IMR-90 (cell line): ENCODE results near the gene SKAP1. TPM values are rescaled to one million over a fixed set of nuclear protein-coding genes. Genes with fewer than 3 reads are reported as not detected.

ENCODE experiments used
- ATAC-seq: fragments of 200-7000 bp; cut with Tn5 transposase; 2 replicates; pipeline ENCODE4 v1.9.1; 2020; ENCODE audit warnings: low read depth, mild to moderate bottlenecking, moderate library complexity
- BruUV-seq: library from RNA; stranded (reverse); fragments of 400-500 nt; replicated peaks from 2 replicates; lab custom pipeline; 2021; lab: Mats Ljungman, UMichigan
- CTCF ChIA-PET: fragments of 300-600 bp; formaldehyde crosslinking; extraction: SDS; loops from one replicate; lab custom pipeline; 2021; ENCODE audit warnings: antibody characterized with exemption; lab: Yijun Ruan, JAX
- POLR2A ChIA-PET: fragments of 300-600 bp; sonication (Branson Sonifier 250); formaldehyde crosslinking; loops from one replicate; lab custom pipeline; 2022; ENCODE audit warnings: antibody characterized with exemption; ENCODE audit not compliant: unreplicated experiment; lab: Charles Lee
- DNase-seq: peaks from one replicate; pipeline ENCODE4 v3.0.0; 2013
- H2AFZ ChIP-seq: replicated peaks from 2 replicates; pipeline ENCODE3; 2013; ENCODE audit warnings: low read length, mild to moderate bottlenecking; ENCODE audit not compliant: poor library complexity
- H2AK5ac ChIP-seq: 2 replicates; pipeline ENCODE4 v1.6.1; 2013; ENCODE audit warnings: low read depth, low read length, inconsistent platforms
- H2AK9ac ChIP-seq: replicated peaks from 2 replicates; pipeline ENCODE3; 2013; ENCODE audit warnings: mild to moderate bottlenecking, low read depth, low read length, moderate library complexity; ENCODE audit not compliant: poor library complexity
- H2BK120ac ChIP-seq: 2 replicates; pipeline ENCODE4 v1.6.1; 2013; ENCODE audit warnings: low read depth, low read length, inconsistent platforms
- H2BK15ac ChIP-seq: 3 replicates; pipeline ENCODE4 v1.6.1; 2013; ENCODE audit warnings: low read depth, low read length, inconsistent platforms
- H2BK20ac ChIP-seq: 2 replicates; pipeline ENCODE4 v1.6.1; 2013; ENCODE audit warnings: low read depth, mild to moderate bottlenecking, inconsistent platforms, low read length, moderate library complexity
- H2BK5ac ChIP-seq: 2 replicates; pipeline ENCODE4 v1.6.1; 2013; ENCODE audit warnings: mild to moderate bottlenecking, low read depth, low read length, inconsistent platforms; ENCODE audit not compliant: poor library complexity, severe bottlenecking
- H3K14ac ChIP-seq: replicated peaks from 2 replicates; pipeline ENCODE4 v1.6.1; 2013; ENCODE audit warnings: low read depth, low read length, inconsistent platforms
- H3K18ac ChIP-seq: 2 replicates; pipeline ENCODE4 v1.6.1; 2013; ENCODE audit warnings: low read depth, low read length, control low read depth
- H3K23ac ChIP-seq: 2 replicates; pipeline ENCODE4 v1.6.1; 2013; ENCODE audit warnings: low read depth, low read length, inconsistent platforms
- H3K27ac ChIP-seq: 2 replicates; pipeline ENCODE4 v1.5.1; 2013; ENCODE audit warnings: mild to moderate bottlenecking, control low read depth, low read length; ENCODE audit not compliant: insufficient read depth
- H3K27me3 ChIP-seq: 2 replicates; pipeline ENCODE4 v1.6.1; 2013; ENCODE audit warnings: low read length; ENCODE audit not compliant: control insufficient read depth, insufficient read depth
- H3K36me3 ChIP-seq: 2 replicates; pipeline ENCODE4 v1.6.1; 2013; ENCODE audit warnings: low read length, mixed read lengths; ENCODE audit not compliant: control insufficient read depth, insufficient read depth
- H3K4ac ChIP-seq: 2 replicates; pipeline ENCODE4 v1.6.1; 2013; ENCODE audit warnings: low read depth, low read length, inconsistent platforms
- H3K4me1 ChIP-seq: 2 replicates; pipeline ENCODE4 v1.6.1; 2013; ENCODE audit warnings: low read length, mixed read lengths; ENCODE audit not compliant: control insufficient read depth, insufficient read depth
- H3K4me2 ChIP-seq: 2 replicates; pipeline ENCODE4 v1.6.1; 2013; ENCODE audit warnings: low read depth, mild to moderate bottlenecking, control low read depth, low read length, moderate library complexity
- H3K4me3 ChIP-seq: 2 replicates; pipeline ENCODE4 v1.5.1; 2013; ENCODE audit warnings: low read depth, mild to moderate bottlenecking, control low read depth, low read length, moderate library complexity; ENCODE audit not compliant: insufficient read depth
- H3K56ac ChIP-seq: 2 replicates; pipeline ENCODE4 v1.6.1; 2013; ENCODE audit warnings: low read length, inconsistent platforms; ENCODE audit not compliant: insufficient read depth; ENCODE audit errors: extremely low read depth
- H3K79me1 ChIP-seq, 2 experiments: 2 replicates each; pipeline ENCODE4 v1.6.1; 2013; ENCODE audit warnings: low read length in 2 of 2, inconsistent platforms in 1 of 2, low read depth in 1 of 2
- H3K9ac ChIP-seq: 2 replicates; pipeline ENCODE4 v1.6.1; 2013; ENCODE audit warnings: low read depth, low read length, control low read depth
- H3K9me1 ChIP-seq: 2 replicates; pipeline ENCODE4 v1.6.1; 2013; ENCODE audit warnings: low read length, inconsistent platforms; ENCODE audit not compliant: insufficient read depth
- H3K9me3 ChIP-seq: 2 replicates; pipeline ENCODE4 v1.6.1; 2013; ENCODE audit warnings: low read length; ENCODE audit not compliant: control insufficient read depth, insufficient read depth
- H4K20me1 ChIP-seq: 2 replicates; pipeline ENCODE4 v1.6.1; 2013; ENCODE audit warnings: low read length, inconsistent platforms; ENCODE audit not compliant: insufficient read depth
- H4K5ac ChIP-seq: 2 replicates; pipeline ENCODE4 v1.6.1; 2013; ENCODE audit warnings: mild to moderate bottlenecking, low read depth, low read length, control low read depth
- H4K8ac ChIP-seq, 2 experiments: 2 replicates each; pipeline ENCODE4 v1.6.1; 2013; ENCODE audit warnings: low read depth in 2 of 2, low read length in 2 of 2, control low read depth in 1 of 2, inconsistent platforms in 1 of 2
- H4K91ac ChIP-seq: 2 replicates; pipeline ENCODE4 v1.6.1; 2013; ENCODE audit warnings: low read depth, low read length, inconsistent platforms; ENCODE audit not compliant: insufficient read depth
- BHLHE40 ChIP-seq: fragments of 150-350 bp; IDR thresholded peaks from 2 replicates; pipeline ENCODE4 v1.6.1; 2016; ENCODE audit warnings: mild to moderate bottlenecking, low read depth, low read length
- CEBPB ChIP-seq: IDR thresholded peaks from 2 replicates; pipeline ENCODE4 v1.6.1; 2012; ENCODE audit warnings: low read depth, low read length, improper control_type of control experiment
- CHD1 ChIP-seq: IDR thresholded peaks from 2 replicates; pipeline ENCODE4 v1.6.1; 2012; ENCODE audit warnings: low read depth, low read length, improper control_type of control experiment
- CTCF ChIP-seq: conservative IDR thresholded peaks from 2 replicates; pipeline ENCODE4 v1.5.1; 2012; ENCODE audit warnings: mild to moderate bottlenecking, low read depth, low read length, improper control_type of control experiment
- FOS ChIP-seq: fragments of 150-350 bp; IDR thresholded peaks from 2 replicates; pipeline ENCODE4 v1.6.1; 2016; ENCODE audit warnings: low read depth, low read length
- MAZ ChIP-seq: IDR thresholded peaks from 2 replicates; pipeline ENCODE4 v1.6.1; 2012; ENCODE audit warnings: low read depth, mild to moderate bottlenecking, low read length, improper control_type of control experiment, moderate library complexity, borderline replicate concordance
- MXI1 ChIP-seq: IDR thresholded peaks from 2 replicates; pipeline ENCODE4 v1.6.1; 2012; ENCODE audit warnings: low read depth, mild to moderate bottlenecking, low read length, moderate library complexity, borderline replicate concordance
- POLR2A ChIP-seq: IDR thresholded peaks from 2 replicates; pipeline ENCODE4 v1.6.1; 2012; ENCODE audit warnings: mild to moderate bottlenecking, low read depth, low read length
- RCOR1 ChIP-seq: IDR thresholded peaks from 2 replicates; pipeline ENCODE4 v1.6.1; 2012; ENCODE audit warnings: mild to moderate bottlenecking, low read length, improper control_type of control experiment; ENCODE audit not compliant: insufficient replicate concordance
- RFX5 ChIP-seq: IDR thresholded peaks from 2 replicates; pipeline ENCODE4 v1.8.0; 2012; ENCODE audit warnings: low read depth, mild to moderate bottlenecking, low read length, moderate library complexity
- SMC3 ChIP-seq: fragments of 150-350 bp; IDR thresholded peaks from 2 replicates; pipeline ENCODE4 v1.6.1; 2016; ENCODE audit warnings: low read depth, mild to moderate bottlenecking, antibody characterized with exemption, low read length, moderate library complexity
- WGBS, 2 experiments: methylation state at CpG; one replicate each; pipeline versions ENCODE4 v1.1.5 to v1.1.7; 2013; ENCODE audit warnings: missing lambda C conversion rate in 2 of 2; ENCODE audit not compliant: insufficient read length in 1 of 2; ENCODE audit errors: extremely low coverage in 2 of 2; 5-methylcytosine and 5-hydroxymethylcytosine counted together
- dilution Hi-C: fragments of 300-500 bp; cut with HindIII; formaldehyde crosslinking; loops from one replicate; pipeline ENCODE4 v1.14.3; 2018; ENCODE audit warnings: low sequenced_read_pairs; ENCODE audit not compliant: unreplicated experiment
- in situ Hi-C: fragments of 300-500 bp; cut with MboI; formaldehyde crosslinking; loops from 3 replicates; pipeline ENCODE4 v1.14.3; 2019; ENCODE audit warnings: low sequenced_read_pairs, inconsistent platforms, mixed read lengths
- intact Hi-C: fragments of 100-400 bp; cut with micrococcal nuclease; formaldehyde crosslinking; loops from 2 replicates; pipeline ENCODE4 v1.10.0; 2022
- polyA plus RNA-seq, 3 experiments: library from polyadenylated mRNA; depleted of rRNA; stranded (reverse); fragments of >200 nt; gene quantifications; 2 replicates each; pipeline ENCODE4 v1.2.3, GENCODE V29; 2012; ENCODE audit warnings: low replicate concordance in 1 of 3
- total RNA-seq: library from RNA; depleted of rRNA; stranded (reverse); fragments of >200 nt; gene quantifications from 2 replicates; pipeline ENCODE4 v1.2.3, GENCODE V29; 2012
- TF ChIP-seq, protein P1 (sequence below): fragments of 150-350 bp; IDR thresholded peaks from 2 replicates; pipeline ENCODE4 v1.6.1; 2016; ENCODE audit warnings: low read depth, mild to moderate bottlenecking, low read length, moderate library complexity, borderline replicate concordance

The SKAP1 gene
- total and polyA plus RNA-seq, 2 of the 4 experiments (the other 2 are of a cell fraction): not detected

DNA sequence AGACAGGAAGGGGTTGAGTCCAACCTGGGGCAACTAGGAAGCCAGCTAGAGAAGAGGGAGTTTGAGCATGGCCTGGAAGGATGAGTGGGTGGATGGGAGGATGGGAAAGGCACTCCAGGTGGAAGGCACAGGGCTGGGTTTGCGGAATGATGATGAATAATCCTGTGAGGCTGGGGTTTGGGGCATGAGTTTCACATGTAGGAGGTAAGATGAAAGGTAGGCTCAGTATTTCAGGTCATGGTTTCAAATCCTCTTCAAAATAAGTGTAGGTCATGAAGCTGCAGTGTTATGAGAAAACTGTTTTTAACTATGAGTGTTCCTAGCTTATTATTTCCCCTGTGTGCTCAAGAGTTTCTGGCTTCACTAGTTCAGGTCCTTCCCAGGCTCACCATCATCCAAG lies 130.3 kb downstream of the SKAP1 start:
- Histone ChIP-seq H2AFZ (no peak overlapping the region), H3K36me3 (no peaks in the 10 kb centered on the region), H3K4ac (no peak overlapping the region), H2BK120ac (no peak overlapping the region), H3K79me1 (no peaks in the 10 kb centered on the region), H3K4me1 (no peaks in the 10 kb centered on the region), H3K27ac (no peak overlapping the region), H2AK5ac (no peak overlapping the region), H3K27me3 (peaks cover 42% of the 10 kb centered on the region), H2BK15ac (no peak overlapping the region), H2BK5ac (no peak overlapping the region), H4K8ac (no peak overlapping the region), H3K4me3 (no peak overlapping the region), H3K18ac (no peak overlapping the region), H3K23ac (no peak overlapping the region), H4K5ac (no peak overlapping the region), H3K56ac (no peak overlapping the region), H3K4me2 (no peak overlapping the region), H4K91ac (no peak overlapping the region), H3K9ac (no peak overlapping the region), H2BK20ac (no peak overlapping the region), H2AK9ac (no peak overlapping the region), H3K9me3 (no peaks in the 10 kb centered on the region; the same call in 1 of the 2 replicates), H3K9me1 (no peaks in the 10 kb centered on the region), H3K14ac (no peak overlapping the region), H4K20me1 (no peaks in the 10 kb centered on the region)
- ChIA-PET POLR2A (no interaction called here), CTCF (no interaction called here)
- intact Hi-C loops: no loop called here
- dilution Hi-C loops: no loop called here
- ATAC-seq: no peak
- TF ChIP-seq MXI1 (no peak), CTCF (no peak), POLR2A (no peak), FOS (no peak), SMC3 (no peak), CEBPB (no peak), MAZ (no peak), RFX5 (no peak), RCOR1 (no peak), CHD1 (no peak), BHLHE40 (no peak)
- TF ChIP-seq, protein P1, sequence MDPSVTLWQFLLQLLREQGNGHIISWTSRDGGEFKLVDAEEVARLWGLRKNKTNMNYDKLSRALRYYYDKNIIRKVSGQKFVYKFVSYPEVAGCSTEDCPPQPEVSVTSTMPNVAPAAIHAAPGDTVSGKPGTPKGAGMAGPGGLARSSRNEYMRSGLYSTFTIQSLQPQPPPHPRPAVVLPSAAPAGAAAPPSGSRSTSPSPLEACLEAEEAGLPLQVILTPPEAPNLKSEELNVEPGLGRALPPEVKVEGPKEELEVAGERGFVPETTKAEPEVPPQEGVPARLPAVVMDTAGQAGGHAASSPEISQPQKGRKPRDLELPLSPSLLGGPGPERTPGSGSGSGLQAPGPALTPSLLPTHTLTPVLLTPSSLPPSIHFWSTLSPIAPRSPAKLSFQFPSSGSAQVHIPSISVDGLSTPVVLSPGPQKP: no peak
- in situ Hi-C loops: no loop called here
- no CpG with 5 or more reads among the region's 1 CpG for WGBS, 2 experiments
- BruUV-seq: no TSS peak
- DNase-seq: no peak
